GM23338 (cell line): Measurements from ENCODE around the gene JAZF1. TPM values are rescaled to one million over a fixed set of nuclear protein-coding genes. Genes with fewer than 3 reads are reported as not detected.

Source experiments
- ATAC-seq: fragments of 200-7000 bp; cut with Tn5 transposase; 3 replicates; pipeline ENCODE4 v1.9.1; 2020
- DNase-seq: peaks from one replicate; pipeline ENCODE4 v3.0.0-alpha.2; 2015; ENCODE audit warnings: low spot score
- H2AFZ ChIP-seq: fragments of 200-600 bp; sonication (generic); 2 replicates; pipeline ENCODE4 v1.8.0; 2016; ENCODE audit warnings: antibody characterized with exemption, mild to moderate bottlenecking, moderate library complexity
- H3F3A ChIP-seq: fragments of 200-600 bp; sonication (generic); replicated peaks from 2 replicates; pipeline ENCODE4 v1.8.0; 2017; ENCODE audit warnings: antibody characterized with exemption, mixed run types, low read depth
- H3K27ac ChIP-seq: fragments of 200-600 bp; sonication (generic); 2 replicates; pipeline ENCODE4 v1.6.1; 2016; ENCODE audit warnings: low read depth
- H3K27me3 ChIP-seq: fragments of 200-600 bp; sonication (generic); 2 replicates; pipeline ENCODE4 v1.8.0; 2016; ENCODE audit warnings: mild to moderate bottlenecking, mixed run types, moderate library complexity; ENCODE audit not compliant: insufficient read depth
- H3K36me3 ChIP-seq: fragments of 200-600 bp; sonication (generic); 2 replicates; pipeline ENCODE4 v1.8.0; 2016; ENCODE audit warnings: mild to moderate bottlenecking; ENCODE audit not compliant: insufficient read depth
- H3K4me1 ChIP-seq: fragments of 200-600 bp; sonication (generic); 2 replicates; pipeline ENCODE4 v1.8.0; 2016; ENCODE audit warnings: mild to moderate bottlenecking, moderate library complexity; ENCODE audit not compliant: insufficient read depth
- H3K4me2 ChIP-seq: fragments of 200-600 bp; sonication (generic); 2 replicates; pipeline ENCODE4 v1.7.1; 2017; ENCODE audit warnings: mixed run types
- H3K4me3 ChIP-seq: fragments of 200-600 bp; sonication (generic); 2 replicates; pipeline ENCODE4 v1.6.1; 2016; ENCODE audit warnings: mixed run types
- H3K79me2 ChIP-seq: fragments of 200-600 bp; sonication (generic); replicated peaks from 2 replicates; pipeline ENCODE4 v1.8.0; 2017; ENCODE audit warnings: mild to moderate bottlenecking; ENCODE audit not compliant: insufficient read depth
- H3K9me2 ChIP-seq: fragments of 200-600 bp; sonication (generic); 2 replicates; pipeline ENCODE4 v1.8.0; 2017; ENCODE audit not compliant: insufficient read depth
- H4K20me1 ChIP-seq: fragments of 200-600 bp; sonication (generic); replicated peaks from 2 replicates; pipeline ENCODE4 v1.8.0; 2017; ENCODE audit warnings: mild to moderate bottlenecking; ENCODE audit not compliant: insufficient read depth
- H3K27ac Mint-ChIP-seq: 2 replicates; pipeline ENCODE4 v1.8.0; 2020; ENCODE audit warnings: inconsistent platforms, mild to moderate bottlenecking, moderate library complexity, mixed read lengths
- H3K27me3 Mint-ChIP-seq: 3 replicates; pipeline ENCODE4 v1.8.0; 2022; ENCODE audit warnings: low read depth, mild to moderate bottlenecking, moderate library complexity, mixed read lengths, inconsistent platforms; ENCODE audit not compliant: insufficient read depth, poor library complexity
- H3K36me3 Mint-ChIP-seq: 3 replicates; pipeline ENCODE4 v1.8.0; 2021; ENCODE audit warnings: low read depth, mild to moderate bottlenecking, inconsistent platforms, moderate library complexity, mixed read lengths
- H3K4me1 Mint-ChIP-seq: 3 replicates; pipeline ENCODE4 v1.8.0; 2020; ENCODE audit warnings: mild to moderate bottlenecking, inconsistent platforms, mixed read lengths
- H3K4me3 Mint-ChIP-seq: 3 replicates; pipeline ENCODE4 v1.8.0; 2021; ENCODE audit warnings: moderate library complexity, mild to moderate bottlenecking, inconsistent platforms, mixed read lengths
- H3K9me3 Mint-ChIP-seq: 3 replicates; pipeline ENCODE4 v1.8.0; 2020; ENCODE audit warnings: moderate library complexity, mild to moderate bottlenecking, inconsistent platforms, mixed read lengths
- CREB1 ChIP-seq: fragments of 250-450 bp; sonication (Bioruptor Pico); IDR thresholded peaks from 2 replicates; pipeline ENCODE4 v1.5.0; 2020; ENCODE audit warnings: low read depth, mild to moderate bottlenecking, moderate library complexity
- CTCF ChIP-seq, 2 experiments: fragments of 200-600 bp in 1 of 2; sonication (generic) in 1 of 2; conservative IDR thresholded peaks; 2 replicates each; pipeline versions ENCODE4 v1.5.1 to v1.6.1; 2016 to 2017; ENCODE audit warnings: antibody characterized with exemption in 2 of 2, low read depth in 2 of 2, mild to moderate bottlenecking in 2 of 2, moderate library complexity in 1 of 2
- ETS1 ChIP-seq: IDR thresholded peaks from 2 replicates; pipeline ENCODE4 v1.6.1; 2016; ENCODE audit warnings: antibody characterized with exemption
- EZH2 ChIP-seq: fragments of 200-600 bp; sonication (generic); IDR thresholded peaks from one replicate; pipeline ENCODE4 v1.8.0; 2017; ENCODE audit warnings: antibody characterized with exemption, mild to moderate bottlenecking, low read depth; ENCODE audit not compliant: unreplicated experiment
- EZH2phosphoT487 ChIP-seq: fragments of 200-600 bp; sonication (generic); IDR thresholded peaks from one replicate; pipeline ENCODE4 v1.8.1; 2018; ENCODE audit warnings: antibody characterized with exemption; ENCODE audit not compliant: unreplicated experiment
- JUNB ChIP-seq: IDR thresholded peaks from one replicate; pipeline ENCODE4 v1.6.1; 2016; ENCODE audit warnings: antibody characterized with exemption; ENCODE audit not compliant: unreplicated experiment
- NANOG ChIP-seq: IDR thresholded peaks from 2 replicates; pipeline ENCODE4 v1.6.1; 2016; ENCODE audit warnings: antibody characterized with exemption, borderline replicate concordance
- POLR2AphosphoS5 ChIP-seq: IDR thresholded peaks from 2 replicates; pipeline ENCODE4 v1.6.1; 2016; ENCODE audit warnings: antibody characterized with exemption, low read depth
- REST ChIP-seq: IDR thresholded peaks from one replicate; pipeline ENCODE4 v1.6.1; 2018; ENCODE audit warnings: antibody characterized with exemption; ENCODE audit not compliant: unreplicated experiment
- STAT1 ChIP-seq: IDR thresholded peaks from one replicate; pipeline ENCODE4 v1.6.1; 2016; ENCODE audit warnings: antibody characterized with exemption; ENCODE audit not compliant: unreplicated experiment
- ZNF114 ChIP-seq: fragments of 250-450 bp; sonication (Bioruptor Pico); IDR thresholded peaks from 2 replicates; pipeline ENCODE4 v1.5.0; 2020; ENCODE audit warnings: mild to moderate bottlenecking, moderate library complexity
- ZNF331 ChIP-seq: fragments of 250-450 bp; sonication (Bioruptor Pico); IDR thresholded peaks from 2 replicates; pipeline ENCODE4 v1.5.0; 2020; ENCODE audit warnings: low read depth, mild to moderate bottlenecking, moderate library complexity
- polyA plus RNA-seq: library from polyadenylated mRNA; unstranded; fragments of >200 nt; fragmentation: Nextera tagmentation; extraction: Ambion mirVana; gene quantifications from 2 replicates; pipeline ENCODE4 v1.2.1, GENCODE V29; 2016
- total RNA-seq: library from RNA; depleted of rRNA; stranded (reverse); fragments of >200 nt; shearing (Covaris generic); gene quantifications from 2 replicates; pipeline ENCODE4 v1.2.3, GENCODE V29; 2014

Gene JAZF1
- total and polyA plus RNA-seq, 2 experiments from 2014 or later: 12.2 to 22.2 TPM

- TF ChIP-seq ETS1: no peak
- TF ChIP-seq EZH2: no peak
- no peak for TF ChIP-seq REST
- no peak for TF ChIP-seq NANOG
- no peak for TF ChIP-seq ZNF114
- TF ChIP-seq JUNB: no peak
- no peak for TF ChIP-seq CREB1 (CRISPR knock-in tag)
- no peak for TF ChIP-seq STAT1
- TF ChIP-seq POLR2AphosphoS5: no peak
- no peak for TF ChIP-seq CTCF (conservative IDR thresholded peaks at IDR 0.05; ENCODE audit: low read depth in 2 of 2)
- no peak for TF ChIP-seq EZH2phosphoT487
These were observed 56.2 kb downstream of the JAZF1 start (continued) for GRCh38 chr7:28124413-28124812.

GRCh38 chr7:28123752-28124151, 56.8 kb downstream of the JAZF1 start:
- Histone ChIP-seq H2AFZ (no peak overlapping the region), H3K36me3 (0 out of 2 replicates have a peak, but pooled peaks cover 3% of the 10 kb centered on the region), H3K79me2 (peaks cover 33% of the 10 kb centered on the region), H3F3A (no peaks in the 10 kb centered on the region), H3K4me1 (peaks cover 23% of the 10 kb centered on the region), H4K20me1 (peaks cover 8% of the 10 kb centered on the region; the same call in 1 of the 2 replicates), H3K9me2 (no peaks in the 10 kb centered on the region), H3K27ac (no peak overlapping the region), H3K4me3 (no peak overlapping the region), H3K27me3 (peaks cover 22% of the 10 kb centered on the region; the same call in 1 of the 2 replicates), H3K4me2 (no peak overlapping the region)
- peaks cover 38% of the 10 kb centered on the region for H3K4me1 Mint-ChIP-seq
- H3K27ac Mint-ChIP-seq: no peak overlapping the region
- H3K9me3 Mint-ChIP-seq: peaks cover 2% of the 10 kb centered on the region; the same call in 2 of the 3 replicates
- peaks cover 10% of the 10 kb centered on the region; the same call in 2 of the 3 replicates for H3K36me3 Mint-ChIP-seq
- no peak for ATAC-seq
- no peak for DNase-seq
- H3K4me3 Mint-ChIP-seq: no peak overlapping the region
- H3K27me3 Mint-ChIP-seq: peaks cover 14% of the 10 kb centered on the region
- TF ChIP-seq JUNB (no peak), CTCF (conservative IDR thresholded peaks at IDR 0.05; ENCODE audit: low read depth in 2 of 2) (no peak), EZH2phosphoT487 (no peak), CREB1 (CRISPR knock-in tag) (no peak), POLR2AphosphoS5 (no peak), STAT1 (no peak), ETS1 (no peak), ZNF114 (no peak), ZNF331 (CRISPR knock-in tag) (no peak), REST (no peak), NANOG (no peak)
